NCI-H1417 treated with DMSO at 0.1 percent for 48 hours (cell line): Measurements from ENCODE around the gene NF1.
"Not testable (repeated sequence)": the region's sequence is repeated elsewhere in the genome, so short reads cannot be mapped to it uniquely, and the experiment has no call there.

Source experiments
- DNase-seq: peaks from one replicate; lab custom pipeline; 2025; lab: John Stamatoyannopoulos, UW

The NF1 gene

DNA sequence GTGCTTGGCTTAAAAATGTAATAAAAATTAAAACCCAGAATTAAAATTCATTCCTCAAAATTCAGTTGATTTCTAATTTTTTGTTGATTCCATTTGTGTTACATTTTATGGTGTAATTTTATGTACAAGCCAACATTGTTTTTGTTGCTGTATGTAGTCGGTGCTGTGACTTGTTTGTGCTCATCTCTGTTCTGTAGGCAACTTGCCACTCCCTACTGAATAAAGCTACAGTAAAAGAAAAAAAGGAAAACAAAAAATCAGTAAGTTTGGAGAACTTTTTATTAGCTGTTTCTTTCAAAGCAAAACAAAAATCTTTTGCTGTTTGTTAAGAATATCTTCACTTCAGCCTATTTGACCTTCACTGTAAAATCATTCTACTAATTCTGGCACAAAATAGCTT lies 158.0 kb downstream of the NF1 start:
- no peak for DNase-seq

- no peak for DNase-seq
These were observed 159.9 kb downstream of the NF1 start for GRCh38 chr17:31254654-31255053.

- no peak for DNase-seq
These were observed 162.2 kb downstream of the NF1 start for GRCh38 chr17:31256936-31257335.

GRCh38 chr17:31260151-31260550 lies 165.4 kb downstream of the NF1 start:
- no peak for DNase-seq

DNA sequence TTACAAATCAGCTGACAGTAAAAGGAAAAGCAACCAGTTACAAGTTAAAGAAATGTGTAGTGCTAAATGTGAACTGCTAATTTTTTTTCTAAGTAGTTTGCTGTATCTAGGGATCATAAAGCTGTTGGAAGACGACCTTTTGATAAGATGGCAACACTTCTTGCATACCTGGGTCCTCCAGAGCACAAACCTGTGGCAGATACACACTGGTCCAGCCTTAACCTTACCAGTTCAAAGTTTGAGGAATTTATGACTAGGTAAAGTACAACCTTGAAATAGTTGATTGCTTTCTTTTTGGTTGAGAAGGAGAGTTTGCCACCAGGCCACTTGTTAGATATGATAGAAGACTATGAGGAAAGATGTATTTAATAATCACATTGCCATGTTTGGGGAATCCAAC lies 166.8 kb downstream of the NF1 start:
- no peak for DNase-seq

DNA sequence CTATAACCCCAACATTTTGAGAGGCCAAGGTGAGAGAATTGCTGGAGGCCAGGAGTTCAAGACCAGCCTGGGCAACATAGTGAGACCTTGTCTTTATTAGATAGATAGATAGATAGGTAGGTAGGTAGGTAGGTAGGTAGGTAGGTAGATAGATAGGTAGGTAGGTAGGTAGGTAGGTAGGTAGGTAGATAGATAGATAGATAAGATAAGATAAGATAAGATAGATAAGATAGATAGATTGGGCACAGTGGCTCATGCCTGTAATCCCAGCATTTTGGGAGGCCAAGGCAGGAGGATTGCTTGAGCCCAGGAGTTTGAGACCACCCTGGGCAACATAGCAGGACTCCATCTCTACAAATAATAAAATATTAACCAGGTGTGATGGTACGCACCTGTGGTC lies 168.1 kb downstream of the NF1 start:
- not testable (repeated sequence) for DNase-seq

- no peak for DNase-seq
These were observed 171.3 kb downstream of the NF1 start for GRCh38 chr17:31266042-31266441.

GRCh38 chr17:31269036-31269577 lies 174.3 kb downstream of the NF1 start:
- DNase-seq = no peak

DNA sequence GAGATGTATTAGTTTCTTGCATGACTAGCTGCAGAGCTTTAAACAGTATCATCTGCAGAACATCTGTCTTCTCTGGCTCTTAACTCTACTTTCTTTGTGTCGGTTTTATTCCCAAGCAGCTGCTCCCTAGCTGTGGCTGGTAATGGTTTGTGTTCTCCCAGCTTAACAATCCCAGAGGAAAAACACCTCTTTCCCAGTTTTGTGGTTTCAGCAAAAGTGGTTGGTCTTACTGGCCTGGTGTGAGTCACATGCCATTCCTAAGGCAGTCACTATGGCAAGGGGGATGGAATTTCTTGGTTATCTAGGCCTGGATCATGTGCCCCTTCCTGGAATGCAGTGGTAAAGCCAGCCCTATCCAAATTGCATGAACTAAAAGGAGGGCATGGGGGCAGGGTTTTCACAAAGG lies 174.8 kb downstream of the NF1 start:
- no peak for DNase-seq

- DNase-seq = no peak
These were observed 177.5 kb downstream of the NF1 start for GRCh38 chr17:31272236-31272635.

DNA sequence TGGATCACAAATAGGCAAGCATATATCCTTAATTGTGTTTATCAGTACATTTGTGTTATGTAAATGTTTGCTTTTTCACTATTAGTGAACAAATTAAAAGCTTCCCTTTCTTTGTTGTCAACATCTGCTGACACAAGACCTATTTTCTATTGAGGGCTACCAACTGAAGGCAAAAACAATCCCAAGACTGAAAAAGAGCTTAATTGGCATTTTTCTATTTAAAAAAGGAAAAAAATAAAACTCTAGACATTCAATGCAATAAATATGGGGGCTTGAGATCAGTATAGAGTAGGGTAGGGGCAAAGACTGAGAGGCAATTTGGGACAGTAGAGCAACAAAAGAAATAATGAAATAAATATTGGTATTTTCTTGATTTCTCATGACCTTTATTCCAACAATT lies 178.0 kb downstream of the NF1 start:
- no peak for DNase-seq

- DNase-seq = no peak
These were observed 178.7 kb downstream of the NF1 start for GRCh38 chr17:31273516-31273915.

- DNase-seq = no peak
These were observed 179.5 kb downstream of the NF1 start for GRCh38 chr17:31274252-31274651.

GRCh38 chr17:31275116-31275515 lies 180.3 kb downstream of the NF1 start:
- no peak for DNase-seq

GRCh38 chr17:31279401-31279800 lies 184.6 kb downstream of the NF1 start:
- DNase-seq = no peak

GRCh38 chr17:31281061-31281460 lies 186.3 kb downstream of the NF1 start:
- no peak for DNase-seq

DNA sequence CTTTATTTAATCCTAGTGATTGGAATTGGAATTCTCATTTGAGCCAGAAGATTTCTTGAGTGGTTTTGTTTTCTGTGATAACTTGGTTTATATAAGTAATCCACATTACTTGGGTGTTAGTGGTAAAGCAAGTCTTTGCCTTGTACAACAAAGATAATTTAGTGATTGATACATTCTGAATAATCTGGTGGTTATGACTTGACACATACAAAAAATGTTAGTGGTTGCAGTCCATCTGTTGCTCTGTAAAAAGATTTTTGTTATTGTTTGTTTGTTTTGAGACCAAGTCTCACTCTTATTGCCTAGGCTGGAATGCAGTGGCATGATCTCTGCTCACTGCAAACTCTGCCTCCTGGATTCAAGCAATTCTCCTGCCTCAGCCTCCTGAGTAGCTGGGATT lies 189.1 kb downstream of the NF1 start:
- no peak for DNase-seq

- DNase-seq = no peak
These were observed 191.8 kb downstream of the NF1 start for GRCh38 chr17:31286587-31286986.

GRCh38 chr17:31287932-31288331 lies 193.2 kb downstream of the NF1 start:
- not testable (repeated sequence) for DNase-seq

GRCh38 chr17:31289790-31290189 lies 195.0 kb downstream of the NF1 start:
- DNase-seq = no peak

DNA sequence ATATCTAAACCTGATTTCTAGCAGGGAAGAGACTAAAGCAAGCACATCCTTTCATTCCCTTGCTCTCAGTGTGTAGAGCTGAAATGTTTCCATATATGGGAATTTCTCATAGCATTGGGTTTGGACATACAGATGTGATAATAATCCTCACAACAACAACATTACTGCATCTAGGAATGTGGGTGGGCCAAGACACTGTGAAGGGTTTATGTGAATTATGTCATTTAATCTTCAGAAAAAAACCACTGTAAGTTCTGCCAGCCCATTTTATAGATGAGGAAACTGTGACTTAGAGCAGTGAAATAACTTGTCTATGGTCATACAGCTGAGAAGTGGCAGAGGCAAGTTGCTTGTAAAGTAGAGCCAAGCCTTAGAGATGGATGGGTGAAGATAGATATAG lies 197.0 kb downstream of the NF1 start:
- no peak for DNase-seq

DNA sequence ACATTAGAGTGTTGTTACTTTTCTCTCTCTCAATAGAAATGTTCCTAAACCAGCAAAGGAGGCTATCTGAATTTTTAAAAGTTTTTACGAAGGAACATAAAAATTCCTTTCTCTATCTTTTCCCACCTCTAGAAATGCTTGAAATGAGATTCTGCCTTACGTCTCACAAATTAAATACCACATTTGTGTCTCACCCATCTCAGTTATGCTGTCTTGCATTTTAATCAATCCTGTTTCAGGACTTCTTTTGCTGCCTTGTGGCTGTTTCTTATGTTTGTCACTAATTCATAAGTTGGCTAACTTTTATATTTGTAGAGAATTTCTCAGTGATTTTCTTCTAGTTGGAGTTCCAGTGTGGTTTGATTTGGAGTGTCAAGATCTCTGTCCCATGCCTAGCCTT lies 198.8 kb downstream of the NF1 start:
- DNase-seq = no peak

GRCh38 chr17:31294231-31294630 lies 199.5 kb downstream of the NF1 start:
- no peak for DNase-seq

- DNase-seq = no peak
These were observed 200.2 kb downstream of the NF1 start for GRCh38 chr17:31294820-31295488.
